Sigmoid colon (tissue), 7 donors: ENCODE data around the gene IL17RE. TPM values are rescaled to one million over a fixed set of nuclear protein-coding genes. Genes with fewer than 3 reads are reported as not detected.
"Not testable (repeated sequence)": the region's sequence is repeated elsewhere in the genome, so short reads cannot be mapped to it uniquely, and the experiment has no call there.

Experiments used
- DNase-seq: peaks from one replicate; pipeline ENCODE4 v3.0.0-alpha.2; 2019
- H3K27ac ChIP-seq, 4 donors: fragments of 200-600 bp; sonication (generic); one replicate each; pipeline ENCODE4 v1.5.1; 2016 to 2019; ENCODE audit warnings: mild to moderate bottlenecking in 1 of 4
- H3K27me3 ChIP-seq, 3 donors: fragments of 200-600 bp; sonication (generic); one replicate each; pipeline ENCODE4 v1.5.1; 2019; ENCODE audit warnings: mild to moderate bottlenecking in 1 of 3
- H3K36me3 ChIP-seq, 4 donors: fragments of 200-600 bp; sonication (generic); one replicate each; pipeline ENCODE4 v1.5.1; 2016 to 2019
- H3K4me1 ChIP-seq, 4 donors: fragments of 200-600 bp; sonication (generic); one replicate each; pipeline ENCODE4 v1.5.1; 2017 to 2019
- H3K4me3 ChIP-seq, 4 donors: fragments of 200-600 bp; sonication (generic); one replicate each; pipeline ENCODE4 v1.5.1; 2017 to 2019; ENCODE audit warnings: mild to moderate bottlenecking in 2 of 4, moderate library complexity in 1 of 4
- H3K9me3 ChIP-seq, 4 donors: fragments of 200-600 bp in 3 of 4; sonication (generic) in 3 of 4; one replicate each; pipeline versions ENCODE4 v1.5.1 to v1.6.1; 2013 to 2019
- EP300 ChIP-seq, 4 donors: sonication (generic); formaldehyde crosslinking; IDR thresholded peaks; one replicate each; pipeline ENCODE4 v1.6.1; 2017; ENCODE audit warnings: antibody characterized with exemption in 4 of 4
- POLR2A ChIP-seq, 2 donors: fragments of 450-650 bp; IDR thresholded peaks; one replicate each; pipeline ENCODE4 v1.6.1; 2016; ENCODE audit warnings: antibody characterized with exemption in 2 of 2, mild to moderate bottlenecking in 2 of 2, moderate library complexity in 2 of 2
- POLR2AphosphoS5 ChIP-seq, 4 donors: sonication (generic); formaldehyde crosslinking; IDR thresholded peaks; one replicate each; pipeline ENCODE4 v1.6.1; 2017; ENCODE audit warnings: antibody characterized with exemption in 4 of 4
- WGBS, 2 donors: extraction: QIAGEN DNeasy Blood & Tissue Kit; methylation state at CpG; one replicate each; pipeline ENCODE4 v1.1.7; 2013; 5-methylcytosine and 5-hydroxymethylcytosine counted together
- intact Hi-C: fragments of 100-400 bp; cut with DNase I; formaldehyde crosslinking; loops from one replicate; pipeline ENCODE4 v1.15.1; 2023
- polyA plus RNA-seq, 3 donors: library from polyadenylated mRNA; stranded (reverse); fragments of 200-250 nt; gene quantifications; one replicate each; pipeline ENCODE4 v1.2.3, GENCODE V29; 2013
- total RNA-seq, 4 donors: library from RNA; depleted of rRNA; stranded (reverse); fragments of >200 nt; gene quantifications; one replicate each; pipeline ENCODE4 v1.1.0, GENCODE V29; 2016
- TF ChIP-seq, protein P1 (sequence below), 4 experiments: fragments of 450-650 bp in 3 of 4; fragments of 200-600 bp in 1 of 4; IDR thresholded peaks; one replicate each; pipeline ENCODE4 v1.5.1; 2016 to 2019; ENCODE audit warnings: antibody characterized with exemption in 4 of 4, mild to moderate bottlenecking in 3 of 4, moderate library complexity in 2 of 4
- donor health status: healthy with polysubstance abuse.
- donor health status: Bipolar disorder and iron deficiency.
- donor health status: healthy.

The IL17RE gene
- total and polyA plus RNA-seq, 7 donors = 0.68 to 46.3 (median 2.5) TPM

DNA sequence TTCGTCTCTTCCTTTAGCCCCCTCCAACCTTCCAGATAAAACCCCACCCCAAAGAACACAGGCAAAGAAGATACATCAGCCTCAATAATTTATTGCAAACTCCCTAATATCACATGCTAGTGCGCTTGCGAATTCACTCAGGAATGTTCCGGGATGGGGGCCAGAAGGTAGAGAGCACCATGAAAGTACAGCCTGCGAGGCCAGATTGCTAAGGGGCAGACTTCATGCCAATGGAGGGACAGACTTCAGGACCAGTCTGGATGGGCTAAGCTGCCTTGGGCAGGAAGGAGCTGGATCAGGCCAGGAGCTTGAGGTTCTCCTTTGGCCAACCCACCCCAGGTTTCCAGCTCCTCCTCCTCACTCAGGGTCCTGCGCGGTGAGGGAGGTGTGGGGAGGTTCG, 36.0 kb upstream of the IL17RE start:
- TF ChIP-seq EP300 (IDR thresholded peaks at IDR 0.05) (peak in 3 of 4 donors; percentile 58 to 70 (median 64)), POLR2AphosphoS5 (IDR thresholded peaks at IDR 0.05) (peak; percentile 30 to 53 (median 33)), POLR2A (IDR thresholded peaks at IDR 0.05) (no peak)
- Histone ChIP-seq H3K4me1 (peaks cover 0 to 60% (median 50%) of the 10 kb centered on the region in 4 donors), H3K27ac (peak overlapping the region; percentile 82 to 93 (median 90)), H3K36me3 (no peaks in the 10 kb centered on the region), H3K27me3 (no peaks in the 10 kb centered on the region), H3K9me3 (no peaks in the 10 kb centered on the region), H3K4me3 (no peak overlapping the region)
- peak; percentile 94 for DNase-seq
- intact Hi-C loops = loop anchor here (2.0 kb wide), 1 partner anchor 24 kb away; the partner anchor contains the start of gene JAGN1
- WGBS, 2 donors = 93 to 94% methylated on average over 8 of the region's 8 CpGs

DNA sequence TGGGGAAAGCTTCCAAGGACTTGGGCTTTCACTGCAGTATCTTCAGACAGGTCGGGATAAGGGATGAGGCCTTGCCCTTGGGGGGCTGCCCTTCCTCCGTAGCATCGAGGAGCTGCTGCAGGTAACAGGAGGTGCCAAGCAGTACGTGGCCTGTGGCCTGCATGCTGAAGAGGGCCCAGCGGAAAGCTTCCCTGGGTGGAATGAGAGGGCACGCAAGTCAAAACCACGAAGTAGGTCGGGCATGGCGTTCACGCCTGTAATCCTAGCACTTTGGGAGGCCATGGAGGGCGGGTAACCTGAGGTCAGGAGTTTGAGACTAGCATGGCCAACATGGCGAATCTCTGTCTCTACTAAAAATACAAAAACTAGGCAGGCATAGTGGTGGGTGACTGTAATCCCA, 35.5 kb upstream of the IL17RE start:
- Histone ChIP-seq H3K27ac (peak overlapping the region; percentile 82 to 93 (median 90)), H3K4me1 (peaks cover 0 to 60% (median 50%) of the 10 kb centered on the region in 4 donors), H3K36me3 (no peaks in the 10 kb centered on the region), H3K9me3 (no peaks in the 10 kb centered on the region), H3K27me3 (no peaks in the 10 kb centered on the region), H3K4me3 (no peak overlapping the region)
- intact Hi-C loops = loop anchor here (2.0 kb wide), 1 partner anchor 24 kb away; the partner anchor contains the start of gene JAGN1
- no peak for TF ChIP-seq EP300 (IDR thresholded peaks at IDR 0.05)
- no peak for TF ChIP-seq POLR2A (IDR thresholded peaks at IDR 0.05)
- no peak for TF ChIP-seq POLR2AphosphoS5 (IDR thresholded peaks at IDR 0.05)
- TF ChIP-seq, protein P1, sequence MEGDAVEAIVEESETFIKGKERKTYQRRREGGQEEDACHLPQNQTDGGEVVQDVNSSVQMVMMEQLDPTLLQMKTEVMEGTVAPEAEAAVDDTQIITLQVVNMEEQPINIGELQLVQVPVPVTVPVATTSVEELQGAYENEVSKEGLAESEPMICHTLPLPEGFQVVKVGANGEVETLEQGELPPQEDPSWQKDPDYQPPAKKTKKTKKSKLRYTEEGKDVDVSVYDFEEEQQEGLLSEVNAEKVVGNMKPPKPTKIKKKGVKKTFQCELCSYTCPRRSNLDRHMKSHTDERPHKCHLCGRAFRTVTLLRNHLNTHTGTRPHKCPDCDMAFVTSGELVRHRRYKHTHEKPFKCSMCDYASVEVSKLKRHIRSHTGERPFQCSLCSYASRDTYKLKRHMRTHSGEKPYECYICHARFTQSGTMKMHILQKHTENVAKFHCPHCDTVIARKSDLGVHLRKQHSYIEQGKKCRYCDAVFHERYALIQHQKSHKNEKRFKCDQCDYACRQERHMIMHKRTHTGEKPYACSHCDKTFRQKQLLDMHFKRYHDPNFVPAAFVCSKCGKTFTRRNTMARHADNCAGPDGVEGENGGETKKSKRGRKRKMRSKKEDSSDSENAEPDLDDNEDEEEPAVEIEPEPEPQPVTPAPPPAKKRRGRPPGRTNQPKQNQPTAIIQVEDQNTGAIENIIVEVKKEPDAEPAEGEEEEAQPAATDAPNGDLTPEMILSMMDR (IDR thresholded peaks at IDR 0.05) = no peak
- DNase-seq = no peak
- WGBS, 2 donors = 87 to 89% methylated on average over 12 of the region's 12 CpGs

DNA sequence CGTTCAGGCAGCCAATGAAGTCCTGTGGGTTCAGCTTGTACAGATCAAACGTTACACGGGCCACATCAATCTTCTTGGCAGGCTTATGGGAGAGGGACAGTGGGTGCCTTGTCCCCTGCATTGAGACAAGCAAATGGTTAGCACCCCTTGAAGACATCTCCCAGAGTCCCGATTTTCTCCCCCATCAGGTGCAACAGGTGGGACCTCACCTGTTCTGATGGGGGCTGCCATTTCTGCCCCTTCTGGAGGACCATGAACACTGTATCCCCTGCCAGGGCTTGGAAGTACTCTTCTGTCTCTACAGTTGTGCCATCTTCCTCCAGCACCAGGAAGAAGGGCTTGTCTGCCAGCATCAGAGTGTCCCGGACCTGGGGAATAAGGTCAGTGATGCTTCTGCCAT, 32.7 kb upstream of the IL17RE start:
- peak overlapping the region in 1 of 4 donors; percentile 93 for H3K27ac ChIP-seq
- H3K36me3 ChIP-seq = no peaks in the 10 kb centered on the region
- H3K4me1 ChIP-seq = peaks cover 0 to 33% (median 22%) of the 10 kb centered on the region in 4 donors
- intact Hi-C loops = no loop called here
- whole genome bisulfite sequencing, 2 donors = 79 to 81% methylated on average over 5 of the region's 5 CpGs
- no peak for DNase-seq
- H3K4me3 ChIP-seq = no peak overlapping the region
- no peaks in the 10 kb centered on the region for H3K9me3 ChIP-seq
- H3K27me3 ChIP-seq = no peaks in the 10 kb centered on the region
- TF ChIP-seq POLR2A (IDR thresholded peaks at IDR 0.05) = no peak
- TF ChIP-seq, protein P1 (IDR thresholded peaks at IDR 0.05) = no peak
- no peak for TF ChIP-seq POLR2AphosphoS5 (IDR thresholded peaks at IDR 0.05)
- TF ChIP-seq EP300 (IDR thresholded peaks at IDR 0.05) = no peak

DNA sequence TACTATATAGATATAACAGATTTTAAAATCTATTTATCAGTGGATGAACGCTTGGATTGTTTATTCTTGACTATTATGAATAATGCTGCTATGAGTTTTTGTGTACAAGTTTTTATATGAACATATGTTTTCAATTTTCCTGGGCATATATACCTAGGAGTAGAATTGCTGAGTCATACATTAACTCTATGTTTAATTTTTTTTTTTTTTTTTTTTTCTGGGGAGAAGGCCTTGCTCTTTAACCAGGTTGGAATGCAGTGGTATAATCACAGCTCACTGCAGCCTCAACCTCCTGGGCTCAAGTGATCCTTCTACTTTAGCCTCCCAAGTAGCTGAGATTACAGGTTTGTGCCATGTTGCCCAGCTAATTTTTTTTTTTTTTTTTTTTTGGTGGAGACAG, 31.7 kb upstream of the IL17RE start:
- Histone ChIP-seq H3K4me3 (no peak overlapping the region), H3K9me3 (no peaks in the 10 kb centered on the region), H3K27ac (no peak overlapping the region), H3K4me1 (peaks cover 0 to 22% (median 12%) of the 10 kb centered on the region in 4 donors), H3K27me3 (no peaks in the 10 kb centered on the region), H3K36me3 (no peaks in the 10 kb centered on the region)
- intact Hi-C loops = no loop called here
- no peak for DNase-seq
- 34% methylated on average over 1 of the region's 1 CpG for WGBS, 2 donors
- TF ChIP-seq, protein P1 (IDR thresholded peaks at IDR 0.05) = no peak
- no peak for TF ChIP-seq EP300 (IDR thresholded peaks at IDR 0.05)
- no peak for TF ChIP-seq POLR2A (IDR thresholded peaks at IDR 0.05)
- no peak for TF ChIP-seq POLR2AphosphoS5 (IDR thresholded peaks at IDR 0.05)

DNA sequence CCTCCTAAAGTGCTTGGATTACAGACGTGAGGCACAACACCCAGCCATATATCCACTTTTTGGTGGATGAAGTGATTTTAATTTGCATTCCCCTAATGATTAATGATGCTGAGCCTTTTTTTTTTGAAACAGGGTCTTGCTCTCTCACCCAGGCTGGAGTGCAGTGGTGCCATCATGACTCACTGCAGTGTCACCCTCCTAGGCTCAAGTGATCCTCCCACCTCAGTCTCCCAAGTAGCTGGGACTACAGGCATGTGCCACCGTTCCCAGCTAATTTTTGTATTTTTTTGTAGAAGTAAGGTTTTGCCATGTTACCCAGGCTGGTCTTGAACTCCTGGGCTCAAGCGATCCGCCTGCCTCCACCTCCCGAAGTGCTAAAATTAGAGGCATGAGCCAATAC, 30.6 kb upstream of the IL17RE start:
- WGBS, 2 donors = 96 to 99% methylated on average over 5 of the region's 5 CpGs
- intact Hi-C loops = not testable (repeated sequence)

DNA sequence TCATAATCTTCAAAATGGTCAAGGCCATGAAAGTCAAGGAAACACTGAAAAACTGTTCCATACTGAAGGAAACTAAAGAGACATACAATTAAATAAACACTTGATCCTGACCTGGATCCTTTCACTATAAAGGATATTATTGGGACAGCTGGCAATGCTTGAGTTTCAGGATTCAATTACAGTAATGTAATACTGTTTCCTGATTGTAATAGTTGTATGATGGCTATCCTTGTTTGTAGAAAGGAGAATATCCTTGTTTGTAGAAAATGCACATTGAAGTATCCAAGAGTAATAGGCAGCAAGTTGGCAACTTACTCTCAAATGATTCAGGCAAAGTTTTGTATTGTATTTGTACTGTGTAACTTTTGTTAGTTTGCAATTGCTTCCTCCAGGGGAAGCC, 27.2 kb upstream of the IL17RE start:
- Histone ChIP-seq H3K9me3 (no peaks in the 10 kb centered on the region), H3K27ac (peak overlapping the region in 1 of 4 donors; percentile 27), H3K27me3 (no peaks in the 10 kb centered on the region), H3K4me3 (no peak overlapping the region), H3K4me1 (no peaks in the 10 kb centered on the region), H3K36me3 (no peaks in the 10 kb centered on the region)
- no peak for DNase-seq
- intact Hi-C loops = no loop called here
- TF ChIP-seq POLR2A (IDR thresholded peaks at IDR 0.05) (no peak), POLR2AphosphoS5 (IDR thresholded peaks at IDR 0.05) (no peak), EP300 (IDR thresholded peaks at IDR 0.05) (no peak)
- TF ChIP-seq, protein P1 (IDR thresholded peaks at IDR 0.05) = no peak

More for the DNA sequence above, 30.6 kb upstream of the IL17RE start:
- DNase-seq, H3K36me3 ChIP-seq, H3K4me3 ChIP-seq, H3K27me3 ChIP-seq, H3K27ac ChIP-seq, H3K9me3 ChIP-seq: not testable (repeated sequence)
- H3K4me1 ChIP-seq = peaks cover 0 to 11% (median 2%) of the 10 kb centered on the region in 4 donors

DNA sequence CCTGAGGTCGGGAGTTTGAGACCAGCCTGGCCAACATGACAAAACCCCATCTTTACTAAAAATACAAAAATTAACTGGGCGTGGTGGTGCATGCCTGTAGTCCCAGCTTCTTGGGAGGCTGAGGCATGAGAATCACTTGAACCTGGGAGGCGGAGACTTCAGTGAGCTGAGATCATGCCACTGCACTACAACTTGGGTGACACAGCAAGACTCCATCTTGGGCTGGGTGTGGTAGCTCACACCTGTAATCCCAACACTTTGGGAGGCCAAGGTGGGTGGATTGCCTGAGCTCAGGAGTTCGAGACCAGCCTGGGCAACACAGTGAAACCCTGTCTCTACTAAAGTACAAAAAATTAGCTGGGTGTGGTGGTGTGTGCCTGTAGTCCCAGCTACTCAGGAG, 26.4 kb upstream of the IL17RE start:
- intact Hi-C loops, H3K4me1 ChIP-seq, H3K27me3 ChIP-seq, H3K36me3 ChIP-seq, H3K4me3 ChIP-seq, H3K27ac ChIP-seq, H3K9me3 ChIP-seq, DNase-seq: not testable (repeated sequence)
- WGBS, 2 donors = 86 to 89% methylated on average over 4 of the region's 4 CpGs
